Activated CD8-positive, alpha-beta memory T cell treated with anti-CD3 and anti-CD28 coated beads, Interleukin-2, amount 50 U/mL, for 48 hours (primary cell): ENCODE results near the gene EPHB2.

Experiments
- DNase-seq: peaks from one replicate; pipeline ENCODE4 v3.0.0-alpha.2; 2020

The EPHB2 gene

GRCh38 chr1:22752339-22752738, 41.7 kb downstream of the EPHB2 start:
- no peak for DNase-seq

- no peak for DNase-seq
These were observed 42.9 kb downstream of the EPHB2 start for GRCh38 chr1:22753481-22753971.

- DNase-seq: no peak
These were observed 43.6 kb downstream of the EPHB2 start for GRCh38 chr1:22754106-22754768.

GRCh38 chr1:22754824-22755223, 44.2 kb downstream of the EPHB2 start:
- no peak for DNase-seq

- no peak for DNase-seq
These were observed 45.0 kb downstream of the EPHB2 start for GRCh38 chr1:22755641-22756040.

GRCh38 chr1:22756125-22756735, 45.6 kb downstream of the EPHB2 start:
- no peak for DNase-seq

GRCh38 chr1:22760455-22760854, 49.8 kb downstream of the EPHB2 start:
- no peak for DNase-seq

- no peak for DNase-seq
These were observed 50.5 kb downstream of the EPHB2 start for GRCh38 chr1:22761101-22761500.

- no peak for DNase-seq
These were observed 51.2 kb downstream of the EPHB2 start for GRCh38 chr1:22761821-22762220.

GRCh38 chr1:22763487-22764200, 53.0 kb downstream of the EPHB2 start:
- DNase-seq: no peak

GRCh38 chr1:22767852-22768251, 57.2 kb downstream of the EPHB2 start:
- no peak for DNase-seq

GRCh38 chr1:22769932-22770331, 59.3 kb downstream of the EPHB2 start:
- no peak for DNase-seq

- no peak for DNase-seq
These were observed 61.4 kb downstream of the EPHB2 start for GRCh38 chr1:22772014-22772413.

- DNase-seq: no peak
These were observed 63.6 kb downstream of the EPHB2 start for GRCh38 chr1:22773981-22774832.

GRCh38 chr1:22774833-22775182, 64.2 kb downstream of the EPHB2 start:
- DNase-seq: no peak

GRCh38 chr1:22775478-22775877, 64.8 kb downstream of the EPHB2 start:
- DNase-seq: no peak

GRCh38 chr1:22776035-22776613, 65.5 kb downstream of the EPHB2 start:
- no peak for DNase-seq

- no peak for DNase-seq
These were observed 66.9 kb downstream of the EPHB2 start for GRCh38 chr1:22777388-22778057.

- DNase-seq: no peak
These were observed 67.8 kb downstream of the EPHB2 start for GRCh38 chr1:22778408-22778807.

- no peak for DNase-seq
These were observed 68.4 kb downstream of the EPHB2 start for GRCh38 chr1:22778862-22779520.

GRCh38 chr1:22780696-22781095, 70.1 kb downstream of the EPHB2 start:
- no peak for DNase-seq

GRCh38 chr1:22781483-22781882, 70.8 kb downstream of the EPHB2 start:
- no peak for DNase-seq
